ENCODE data around the gene ZBTB22.

ZBTB22 gene

DNA sequence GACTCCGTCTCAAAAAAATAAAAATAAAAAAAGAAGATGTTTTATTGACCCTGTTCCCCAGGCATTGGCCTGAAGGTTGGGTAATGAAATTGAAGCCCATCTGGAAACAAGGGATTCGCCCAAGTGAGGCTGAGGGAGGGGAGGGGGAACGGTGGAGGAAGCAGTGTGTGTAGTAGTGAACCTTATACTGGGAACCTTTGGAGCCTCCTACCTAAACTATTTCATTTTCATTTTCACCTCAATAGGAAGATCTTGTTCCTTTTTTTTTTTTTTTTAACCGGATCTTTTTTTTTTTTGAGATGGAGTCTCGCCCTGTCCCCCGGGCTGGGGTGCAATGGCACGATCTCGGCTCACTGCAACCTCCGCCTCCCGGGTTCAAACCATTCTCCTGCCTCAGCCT, 13.2 kb upstream of the ZBTB22 start:
- DNase-seq (ENCODE audit: low read depth), result no peak

DNA sequence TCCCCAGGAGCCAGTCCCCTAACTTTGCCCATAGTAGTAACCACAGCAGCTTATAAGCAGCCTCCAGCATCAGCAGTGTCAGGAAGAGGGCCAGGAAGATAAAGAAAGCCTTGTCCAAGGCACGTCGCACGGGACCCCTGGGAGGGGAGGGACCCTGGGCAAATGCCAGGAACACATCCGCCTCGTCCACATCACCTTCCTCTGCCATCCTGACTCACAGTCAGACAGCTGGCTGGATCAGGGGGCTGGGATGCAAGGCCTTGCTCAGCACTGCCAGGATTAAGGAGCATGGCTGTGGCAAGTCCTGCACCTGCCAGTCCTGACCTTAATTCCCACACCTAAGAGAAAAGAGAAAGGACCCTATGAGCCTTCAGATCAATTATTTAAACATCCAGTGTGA, 11.5 kb upstream of the ZBTB22 start:
- no peak for DNase-seq (ENCODE audit: low read depth)

DNA sequence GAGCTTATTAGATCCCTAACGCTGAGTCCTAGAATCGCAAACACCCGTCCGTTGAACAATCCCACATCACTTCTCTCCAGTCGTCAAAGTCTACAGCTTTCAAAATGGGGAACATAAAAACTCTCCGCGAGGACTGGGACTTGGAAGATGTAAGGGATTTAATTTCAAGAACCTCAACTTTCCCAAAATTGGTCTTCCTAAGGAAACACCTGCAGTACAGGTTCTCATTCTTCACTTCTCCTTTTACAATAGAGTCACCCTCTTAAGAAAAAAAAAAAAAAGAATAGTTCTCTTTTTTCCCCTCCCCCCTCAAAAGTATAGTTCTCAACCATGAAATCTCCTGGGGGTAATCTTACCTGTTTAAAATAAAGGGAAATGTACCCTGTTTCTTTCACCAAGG, 6.6 kb upstream of the ZBTB22 start:
- DNase-seq (ENCODE audit: low read depth), result no peak

DNA sequence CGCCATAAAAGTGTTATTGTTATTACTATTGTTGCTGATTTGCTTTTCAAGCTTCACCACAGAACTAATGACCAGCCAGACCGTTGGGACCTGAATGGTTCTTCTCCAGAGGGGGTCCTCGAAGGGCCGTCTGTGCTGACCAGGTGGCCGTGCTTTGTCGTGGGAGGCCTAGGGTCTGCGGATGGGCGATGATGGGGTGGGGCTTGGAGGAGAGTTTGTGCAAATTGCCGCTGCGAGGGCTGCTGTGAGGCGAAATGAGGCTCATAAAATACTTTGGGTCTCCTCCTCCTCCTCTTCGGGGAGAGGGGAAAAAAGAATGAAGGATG, 6.0 kb upstream of the ZBTB22 start:
- no peak for DNase-seq (ENCODE audit: low read depth)

DNA sequence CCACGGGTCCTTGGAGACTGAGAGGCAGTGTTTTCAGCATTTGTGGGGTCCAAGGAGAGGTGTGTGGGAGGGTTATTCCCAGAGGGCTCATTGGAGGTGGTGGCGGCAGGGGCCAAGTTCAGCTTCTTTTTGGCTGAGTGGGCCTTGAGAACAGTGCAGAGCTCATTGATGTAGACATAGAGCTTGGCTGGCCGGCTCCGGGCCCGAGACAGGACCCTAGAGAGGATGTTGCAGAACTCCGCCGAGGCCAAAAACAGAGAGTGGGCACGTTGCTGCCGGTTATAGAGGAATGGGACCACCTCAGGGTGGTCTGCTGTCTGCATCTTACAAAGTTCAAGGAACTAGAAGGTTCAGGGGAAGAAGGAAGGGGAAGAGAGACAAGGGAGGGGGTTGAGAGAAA, 3.7 kb upstream of the ZBTB22 start:
- no peak for DNase-seq (ENCODE audit: low read depth)

DNA sequence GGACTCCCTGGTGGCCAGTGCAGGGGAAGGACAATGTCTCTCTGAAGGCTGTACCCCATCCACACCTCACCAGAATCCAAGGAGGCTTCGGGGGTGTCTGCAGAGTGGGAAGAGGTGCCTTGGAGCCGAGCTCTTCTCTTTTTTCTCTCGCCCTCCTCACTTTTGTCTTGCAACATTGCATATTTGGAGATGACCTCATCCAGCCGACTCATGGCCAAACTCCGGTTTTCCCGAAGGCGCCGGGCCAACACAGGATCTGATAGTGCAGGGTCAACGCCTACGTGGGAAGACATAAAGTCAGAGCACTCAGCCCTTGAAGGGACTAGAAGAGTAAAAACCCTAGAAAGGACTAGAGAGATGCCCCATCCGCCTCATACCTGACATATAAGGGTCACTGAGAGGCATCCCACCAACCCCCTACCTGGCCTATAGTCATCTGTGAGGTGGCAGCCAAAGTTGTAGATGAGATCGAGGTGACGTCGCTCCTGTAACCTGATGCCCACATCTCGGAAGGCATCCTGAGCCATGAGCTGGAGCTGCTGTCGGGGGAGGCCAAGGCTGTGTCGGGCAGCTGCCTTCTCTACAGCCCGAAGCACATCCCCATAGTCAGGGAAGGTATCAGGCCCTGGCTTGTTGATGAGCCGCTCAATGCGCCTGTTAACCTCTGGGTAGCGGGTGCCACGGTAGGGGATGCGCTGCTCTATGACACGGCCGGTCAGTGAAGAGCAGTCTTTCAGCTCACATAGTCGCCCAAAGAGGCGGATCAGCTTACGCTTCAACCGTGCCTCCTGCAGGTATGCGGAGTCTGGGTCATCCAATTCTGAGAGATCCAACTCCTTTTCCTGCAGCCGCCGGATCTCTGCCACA, 3.0 kb upstream of the ZBTB22 start:
- DNase-seq (ENCODE audit: low read depth), result no peak

DNA sequence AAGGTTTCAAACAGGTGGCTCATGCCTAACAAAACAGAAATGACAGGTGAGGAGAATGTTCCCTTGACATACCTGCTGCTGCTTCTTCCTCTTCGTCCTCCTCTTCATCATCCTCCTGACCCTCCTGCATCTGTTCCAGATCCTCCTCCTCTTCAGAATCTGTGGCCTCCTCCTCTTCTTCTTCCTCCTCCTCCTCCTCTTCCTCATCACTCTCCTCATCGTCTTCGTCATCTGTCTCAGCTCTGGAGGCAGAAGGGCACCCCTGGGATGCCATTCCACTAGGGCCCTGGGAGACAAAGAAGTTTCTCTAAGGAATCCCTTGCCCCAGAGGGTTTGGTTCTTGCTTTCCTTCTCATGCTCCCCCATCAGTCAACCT, 2.4 kb upstream of the ZBTB22 start:
- no peak for DNase-seq (ENCODE audit: low read depth)

DNA sequence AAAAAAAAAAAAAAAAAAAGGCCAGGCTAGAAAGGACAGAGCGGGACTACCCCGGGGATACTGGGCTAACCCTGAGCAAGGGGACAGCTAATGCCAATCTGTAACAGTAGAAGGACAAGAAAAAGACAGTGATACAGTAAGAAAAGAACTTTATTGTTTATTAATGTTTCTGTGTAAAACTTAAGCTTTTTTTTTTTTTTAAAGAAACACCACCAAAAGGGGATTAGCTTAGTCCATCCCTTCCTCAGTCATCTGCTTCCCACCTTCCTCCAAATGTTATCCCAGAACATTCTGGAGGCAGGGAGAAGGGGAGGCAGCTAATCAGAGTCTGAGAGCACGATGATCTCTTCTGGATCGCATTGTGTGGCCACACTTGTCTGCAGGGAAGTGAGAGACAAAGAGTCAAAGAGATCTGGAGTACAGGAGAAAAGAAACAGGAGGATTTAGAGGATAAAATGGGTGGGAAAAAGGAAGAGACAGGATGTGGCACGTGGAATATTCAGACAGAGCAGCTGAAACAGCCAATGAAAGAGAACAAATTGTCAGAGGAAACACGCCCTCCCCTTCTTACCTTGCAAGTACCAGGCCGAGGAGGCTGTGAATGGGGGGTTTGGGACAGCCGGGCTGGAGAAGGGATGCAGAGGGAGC, 1.0 kb upstream of the ZBTB22 start:
- DNase-seq (ENCODE audit: low read depth), result no peak

DNA sequence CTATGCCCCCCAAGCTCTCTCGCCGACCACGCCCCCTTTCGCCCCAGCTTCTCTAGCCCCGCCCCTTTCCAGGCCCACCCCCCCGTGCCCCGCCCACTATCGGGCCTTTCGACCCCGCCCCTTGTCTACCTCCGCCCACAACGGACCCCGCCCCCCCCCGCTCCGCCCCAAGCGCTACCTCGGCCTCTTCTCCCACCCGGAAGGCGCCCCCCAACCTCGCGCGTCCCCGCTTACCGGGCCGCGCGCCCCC, 200 bp downstream of the ZBTB22 start:
- DNase-seq (ENCODE audit: low read depth), result no peak

DNA sequence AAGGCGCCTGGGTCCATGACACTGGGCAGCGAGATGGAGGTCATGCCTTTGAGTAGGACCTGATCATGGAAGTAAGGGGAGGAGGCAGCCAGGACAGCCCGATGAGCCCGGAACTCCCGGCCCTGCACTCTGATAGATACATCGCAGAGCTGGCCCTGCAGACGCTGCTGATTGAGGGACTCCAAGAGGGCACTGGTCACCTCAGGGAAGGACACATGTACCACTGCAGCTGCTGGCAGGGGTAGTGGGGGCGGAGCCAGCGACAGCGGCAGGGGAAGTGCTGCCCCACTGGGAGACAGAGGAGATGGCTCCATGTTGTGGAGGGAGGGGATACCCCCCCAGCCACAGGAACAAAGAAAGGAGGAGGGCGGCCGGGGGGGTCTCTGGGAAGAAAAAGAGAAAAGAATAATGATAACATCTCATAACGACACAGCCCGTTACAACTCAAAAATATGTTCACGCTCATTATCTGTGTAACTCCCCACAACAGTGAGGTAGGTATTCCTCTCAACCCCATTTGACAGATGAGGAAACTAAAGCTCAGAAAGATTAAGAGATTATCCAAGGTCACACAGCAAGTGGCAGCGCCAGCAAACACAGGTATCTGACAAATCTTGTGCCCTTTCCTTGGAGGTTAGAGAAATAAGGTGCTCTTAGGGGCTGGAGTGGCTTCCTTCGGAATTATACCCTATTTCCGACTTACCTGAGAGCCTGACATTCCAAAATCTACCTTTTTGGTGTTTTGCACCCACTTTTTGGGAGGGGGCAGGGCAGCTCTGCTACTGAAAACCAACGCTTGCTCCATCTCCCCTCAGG, 733 bp downstream of the ZBTB22 start:
- no peak for DNase-seq (ENCODE audit: low read depth)

DNA sequence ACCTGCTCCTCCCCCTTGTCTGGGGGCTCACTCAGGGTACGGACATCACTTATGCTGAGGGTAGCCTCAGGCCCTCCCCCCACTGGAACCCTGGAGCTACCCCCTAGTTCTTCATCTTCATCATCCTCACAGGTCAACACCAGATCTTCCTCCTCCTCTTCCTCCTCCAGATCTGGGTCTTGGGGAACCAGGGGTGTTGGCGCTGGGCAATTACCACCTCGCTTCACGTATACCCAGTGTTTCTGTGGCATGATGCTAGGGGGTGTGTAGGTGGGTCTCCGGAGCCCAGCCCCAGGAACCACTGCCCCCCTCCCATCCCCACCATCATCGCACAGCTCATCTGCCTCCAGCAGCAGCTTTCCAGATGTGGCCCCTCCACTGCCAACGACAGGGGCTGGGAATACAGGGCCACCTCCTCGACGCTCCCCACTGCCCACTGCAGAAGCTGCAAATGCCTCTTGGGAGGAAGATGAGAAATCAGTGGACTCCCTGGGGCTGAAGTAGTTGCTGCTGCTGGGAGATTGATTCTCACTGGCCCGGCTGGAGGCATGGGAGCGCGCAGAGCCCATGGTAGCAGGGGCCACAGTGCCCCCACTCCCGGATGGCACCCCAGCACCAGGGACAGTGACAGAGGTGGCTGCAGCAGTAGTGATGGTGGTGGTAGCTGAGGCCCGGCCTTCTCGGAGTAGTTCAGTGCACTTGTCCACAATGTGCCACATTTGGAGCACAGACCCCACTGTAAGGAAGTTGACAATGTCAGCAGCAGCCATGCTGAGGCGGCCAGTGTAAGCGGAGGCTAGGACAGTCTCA, 1.5 kb downstream of the ZBTB22 start:
- no peak for DNase-seq (ENCODE audit: low read depth)

DNA sequence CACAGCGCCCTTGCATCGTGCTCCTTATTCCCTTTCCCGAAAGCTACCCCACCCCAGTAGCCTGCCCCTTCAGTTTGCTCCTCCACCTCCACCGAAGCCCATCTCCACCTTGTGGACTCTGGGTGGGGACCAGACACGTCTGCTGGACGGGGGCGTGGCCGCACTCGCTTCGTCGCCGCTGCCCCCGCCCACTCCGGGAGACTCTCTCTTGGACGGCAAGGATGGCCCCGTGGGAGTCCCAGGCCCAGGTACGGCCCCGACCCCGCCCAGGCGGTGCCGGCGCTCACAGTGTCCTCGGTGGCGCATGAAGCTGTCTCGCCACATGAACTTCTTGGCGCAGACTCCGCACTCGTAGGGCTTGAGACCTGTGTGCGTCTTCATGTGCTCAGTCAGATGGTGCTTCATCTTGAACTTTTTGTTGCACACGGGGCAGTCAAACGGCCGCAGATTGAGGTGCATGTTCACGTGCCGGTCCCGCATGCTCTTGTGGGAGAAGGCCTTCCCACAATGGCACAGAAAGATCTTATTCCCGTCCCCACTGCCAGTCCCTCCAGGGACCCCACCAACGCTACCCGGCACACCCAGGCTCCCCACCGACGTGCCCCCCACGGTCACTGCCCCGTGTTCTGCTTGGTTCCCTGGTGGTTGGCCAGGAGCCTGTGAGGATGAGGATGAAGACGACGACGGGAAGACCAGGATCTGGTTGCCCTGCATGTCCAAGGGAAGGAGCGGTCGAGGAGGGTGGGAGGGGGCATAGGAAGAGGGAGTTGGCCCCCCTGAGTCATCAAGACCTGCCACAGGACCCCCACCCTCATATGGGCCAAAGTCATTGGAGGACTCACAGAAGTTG, 2.4 kb downstream of the ZBTB22 start:
- DNase-seq (ENCODE audit: low read depth), result no peak

DNA sequence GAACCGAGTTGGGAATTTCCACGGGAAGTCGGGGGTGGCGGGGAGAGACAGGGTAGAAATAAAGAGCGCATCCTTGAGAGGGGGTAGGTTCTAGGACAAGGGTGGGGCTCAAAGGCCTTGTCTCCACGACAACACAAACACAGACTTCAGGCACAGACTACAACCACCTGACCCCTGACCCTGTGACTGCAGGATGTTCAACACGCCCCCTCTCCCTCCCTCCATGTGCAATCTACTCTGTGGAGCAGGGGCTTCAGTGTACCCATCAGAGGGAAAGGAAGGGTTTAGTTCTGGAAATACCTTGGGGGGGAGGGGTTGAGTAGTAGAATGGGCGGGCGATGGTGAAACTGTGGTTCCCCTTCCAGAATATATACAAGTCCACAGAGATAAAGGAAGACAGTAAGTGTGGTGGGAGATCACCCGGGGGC, 3.0 kb downstream of the ZBTB22 start:
- peak; percentile 56 for DNase-seq (ENCODE audit: low read depth)

DNA sequence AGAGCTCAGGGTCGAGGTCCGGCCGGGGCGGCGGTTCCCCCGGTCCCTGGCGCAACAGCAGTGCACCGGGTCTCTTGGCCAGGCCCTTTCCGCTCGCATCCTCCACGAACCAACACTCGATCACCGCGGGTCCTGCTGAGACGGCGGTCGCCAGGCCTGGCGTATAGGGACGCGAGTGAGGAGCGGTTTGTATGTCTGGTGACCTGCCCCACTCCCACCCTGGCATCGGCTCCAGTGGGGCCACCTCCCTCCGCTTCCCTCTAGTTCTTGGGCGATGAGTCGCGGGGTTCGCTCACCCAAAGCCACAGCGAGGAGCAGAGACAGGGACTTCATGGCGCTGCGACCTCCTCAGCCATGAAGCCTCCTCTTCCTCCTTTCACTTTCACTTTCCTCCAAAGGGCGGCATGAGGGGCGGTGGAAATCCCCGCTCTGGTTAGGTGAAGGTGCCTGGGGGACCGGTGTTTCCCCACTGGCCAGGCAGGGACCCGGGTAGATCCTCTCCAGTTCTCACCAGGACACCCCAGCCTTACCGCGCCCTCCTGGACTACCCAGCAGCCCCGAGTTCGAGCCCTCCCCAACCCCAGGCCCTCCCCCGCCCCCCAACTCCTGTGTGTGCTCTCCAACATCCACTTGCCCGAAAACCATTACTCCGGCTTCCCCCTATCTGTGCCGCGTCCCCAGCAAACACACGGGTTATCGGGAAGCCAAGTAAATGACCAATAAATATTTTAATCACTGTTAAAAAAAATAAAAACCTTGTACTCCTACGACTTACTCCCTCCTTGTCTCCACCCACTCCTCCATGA, 3.6 kb downstream of the ZBTB22 start, which contains the start of gene TAPBP:
TSS of gene TAPBP (minus strand) at position 370 of the 806 bp plus-strand sequence. CDS start at position 333, 37 bp downstream.
- peak; percentile 91 for DNase-seq (ENCODE audit: low read depth)

DNA sequence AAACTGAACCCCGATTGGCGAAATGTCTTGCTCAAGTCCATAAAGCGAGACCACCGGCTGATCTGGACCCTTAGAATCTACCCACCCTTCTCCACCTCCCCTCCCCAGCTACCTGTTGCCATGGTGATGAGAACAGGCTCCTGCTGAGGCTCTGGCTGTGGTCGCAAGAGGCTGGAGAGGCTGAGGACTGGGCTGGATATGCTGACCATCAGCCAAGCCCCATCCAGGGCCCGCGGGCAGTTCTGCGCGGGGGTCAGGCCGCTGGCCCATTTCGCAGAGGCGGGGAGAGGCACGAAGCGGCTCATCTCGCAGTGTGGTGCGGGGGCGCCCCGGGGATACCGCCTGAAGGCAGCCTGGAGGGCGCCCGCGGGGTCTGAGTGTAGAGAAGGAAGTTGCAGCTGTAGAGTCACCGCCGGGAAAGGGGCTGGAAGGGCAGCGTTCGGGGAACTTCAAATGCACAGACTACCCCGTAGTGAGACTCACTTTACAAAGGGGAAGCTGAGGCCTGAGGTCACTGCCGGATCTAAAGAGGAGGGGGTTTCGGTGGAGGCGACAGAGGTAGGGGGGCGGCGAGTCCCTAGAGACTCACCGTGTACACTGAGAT, 4.3 kb downstream of the ZBTB22 start:
- no peak for DNase-seq (ENCODE audit: low read depth)

DNA sequence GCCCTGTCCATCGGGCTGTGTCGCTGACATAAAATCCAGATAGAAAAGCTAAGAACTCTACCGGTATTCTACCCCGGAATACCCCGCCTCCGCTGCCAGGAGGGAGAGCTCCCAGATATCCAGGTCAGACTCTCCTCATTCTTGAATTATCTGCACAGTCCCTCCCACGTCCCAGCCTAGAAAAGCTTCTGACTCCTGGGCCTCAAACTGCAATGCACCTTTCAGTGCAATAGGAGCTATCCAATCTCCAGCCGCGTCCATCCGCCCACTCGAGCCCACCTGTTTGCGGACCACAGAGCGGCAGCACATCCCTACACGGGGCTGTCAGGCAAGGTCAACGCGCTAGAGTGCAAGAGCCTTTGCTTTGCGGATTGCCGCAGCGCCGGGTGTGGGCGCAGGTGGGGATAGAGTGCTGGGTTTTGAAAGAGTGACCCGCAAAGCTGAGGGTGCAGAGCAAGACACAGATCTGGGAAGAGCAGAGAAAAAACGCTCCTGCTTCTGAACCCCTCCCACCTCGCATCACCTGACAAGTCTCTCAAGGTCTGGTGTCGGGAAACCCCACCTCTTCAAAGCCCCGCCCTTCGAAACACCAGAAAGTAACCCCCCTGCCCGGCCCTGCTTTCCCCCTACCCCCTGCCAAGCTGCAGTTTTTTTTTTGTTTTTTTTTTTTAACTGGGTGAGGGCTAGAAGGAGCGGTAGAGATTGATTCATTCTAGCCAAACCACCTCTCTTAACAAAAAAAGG, 5.0 kb downstream of the ZBTB22 start:
- peak; percentile 74 for DNase-seq (ENCODE audit: low read depth)

DNA sequence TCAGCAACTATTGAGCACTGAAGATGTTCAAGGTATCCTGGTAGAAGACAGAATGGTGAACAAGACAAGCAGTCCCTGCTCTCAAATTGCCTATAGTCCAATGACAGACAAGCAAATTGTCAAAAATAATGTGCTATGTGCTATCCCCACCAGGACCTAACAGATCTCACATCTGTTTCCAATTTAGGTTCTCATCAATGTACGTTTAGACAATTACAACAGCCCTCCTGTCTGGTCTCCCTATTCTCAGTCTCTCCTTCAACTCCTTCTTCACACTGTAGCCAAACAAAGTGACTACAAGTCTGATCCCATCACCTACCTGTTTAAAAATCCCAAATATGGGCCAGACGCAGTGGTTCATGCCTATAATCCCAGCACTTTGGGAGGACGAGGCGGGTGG, 11.2 kb downstream of the ZBTB22 start:
- no peak for DNase-seq (ENCODE audit: low read depth)

DNA sequence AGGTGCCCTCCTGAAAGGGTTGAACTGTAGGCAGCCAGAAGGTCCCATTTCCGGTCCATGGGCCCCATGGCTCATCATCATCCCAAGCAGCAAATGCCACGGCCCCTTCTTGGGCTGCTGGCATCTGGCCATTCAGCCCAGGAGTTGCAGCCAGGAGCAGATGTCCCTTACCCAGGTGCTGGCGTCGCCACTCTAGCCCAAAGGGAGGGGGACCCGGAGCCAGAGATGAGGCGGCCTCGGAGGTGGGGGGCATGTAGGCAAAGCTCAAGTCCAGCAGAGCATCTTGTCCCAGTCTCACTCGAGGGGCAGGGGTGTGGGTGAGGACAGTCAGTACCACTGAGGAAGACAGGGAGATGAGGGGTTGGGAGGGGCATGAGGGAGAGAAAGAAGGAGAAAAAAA, 12.5 kb downstream of the ZBTB22 start:
- no peak for DNase-seq (ENCODE audit: low read depth)

DNA sequence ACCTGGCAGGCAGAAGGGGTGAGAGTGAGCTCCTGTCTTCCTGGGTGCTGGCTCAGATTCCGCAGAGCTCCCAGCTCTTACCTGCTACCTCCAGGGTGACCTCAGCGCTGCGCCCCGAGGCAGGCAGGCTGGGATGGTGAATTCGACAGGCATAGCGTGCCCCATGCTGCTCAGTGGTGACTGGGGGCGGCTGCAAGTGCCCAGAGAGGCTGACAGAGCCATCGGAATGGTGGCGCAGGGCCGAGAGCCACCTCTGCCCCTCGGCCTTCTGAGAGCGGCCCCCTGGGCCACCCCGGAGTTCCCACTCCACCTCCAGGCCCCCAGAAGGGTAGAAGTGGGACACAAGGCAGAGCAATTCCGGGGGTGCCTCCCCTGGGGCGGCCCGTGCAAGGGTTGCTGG, 13.3 kb downstream of the ZBTB22 start:
- no peak for DNase-seq (ENCODE audit: low read depth)
